SJSA1 (cell line): ENCODE results near the gene PADI1. TPM values are rescaled to one million over a fixed set of nuclear protein-coding genes. Genes with fewer than 3 reads are reported as not detected.
"Not testable (repeated sequence)": the region's sequence is repeated elsewhere in the genome, so short reads cannot be mapped to it uniquely, and the experiment has no call there.

Source experiments
- DNase-seq, 2 experiments: peaks; one replicate each; pipeline ENCODE4 v3.0.0-alpha.2; 2015 to 2020; ENCODE audit warnings: low spot score in 2 of 2, low read depth in 1 of 2
- H3K27ac ChIP-seq: fragments of 250-450 bp; sonication (Bioruptor Pico); 2 replicates; pipeline ENCODE4 v1.5.1; 2020; ENCODE audit warnings: mild to moderate bottlenecking, moderate library complexity
- H3K27me3 ChIP-seq: fragments of 250-450 bp; sonication (Bioruptor Pico); replicated peaks from 2 replicates; pipeline ENCODE4 v1.5.1; 2020; ENCODE audit warnings: mild to moderate bottlenecking, moderate library complexity
- H3K36me3 ChIP-seq: fragments of 250-450 bp; sonication (Bioruptor Pico); 2 replicates; pipeline ENCODE4 v1.5.1; 2020; ENCODE audit warnings: mild to moderate bottlenecking
- H3K4me1 ChIP-seq: fragments of 250-450 bp; sonication (Bioruptor Pico); replicated peaks from 2 replicates; pipeline ENCODE4 v1.6.1; 2021; ENCODE audit warnings: mild to moderate bottlenecking
- H3K4me3 ChIP-seq: fragments of 250-450 bp; sonication (Bioruptor Pico); 2 replicates; pipeline ENCODE4 v1.5.1; 2020; ENCODE audit warnings: mild to moderate bottlenecking
- H3K9me3 ChIP-seq: fragments of 250-450 bp; sonication (Bioruptor Pico); replicated peaks from 2 replicates; pipeline ENCODE4 v1.5.1; 2020; ENCODE audit warnings: mild to moderate bottlenecking
- total RNA-seq: library from RNA; depleted of rRNA; stranded (reverse); fragments of >200 nt; shearing (Covaris generic); gene quantifications from 2 replicates; pipeline ENCODE4 v1.2.3, GENCODE V29; 2014

The PADI1 gene
- total RNA-seq, 1 experiment from 2014 or later: 1.5 TPM

- Histone ChIP-seq H3K27ac (no peak overlapping the region), H3K4me1 (peaks cover 34% of the 10 kb centered on the region), H3K36me3 (no peaks in the 10 kb centered on the region), H3K27me3 (no peaks in the 10 kb centered on the region), H3K4me3 (no peak overlapping the region), H3K9me3 (no peaks in the 10 kb centered on the region; the same call in 1 of the 2 replicates)
- DNase-seq: peak; percentile 76 to 82
These were observed 34.5 kb downstream of the PADI1 start for GRCh38 chr1:17239420-17239819.

- not testable (repeated sequence) for H3K9me3 ChIP-seq, DNase-seq, H3K27ac ChIP-seq, H3K36me3 ChIP-seq, H3K27me3 ChIP-seq, H3K4me3 ChIP-seq
- H3K4me1 ChIP-seq: peaks cover 28% of the 10 kb centered on the region
These were observed 36.3 kb downstream of the PADI1 start for GRCh38 chr1:17241011-17241779.

GRCh38 chr1:17241780-17242074, 36.8 kb downstream of the PADI1 start:
- H3K27me3 ChIP-seq, H3K36me3 ChIP-seq, DNase-seq, H3K27ac ChIP-seq, H3K4me3 ChIP-seq, H3K9me3 ChIP-seq: not testable (repeated sequence)
- peaks cover 23% of the 10 kb centered on the region for H3K4me1 ChIP-seq

GRCh38 chr1:17243274-17243673, 38.3 kb downstream of the PADI1 start:
- no peak overlapping the region for H3K4me3 ChIP-seq
- H3K4me1 ChIP-seq: peaks cover 12% of the 10 kb centered on the region
- H3K36me3 ChIP-seq: no peaks in the 10 kb centered on the region
- no peaks in the 10 kb centered on the region for H3K27me3 ChIP-seq
- H3K27ac ChIP-seq: no peak overlapping the region
- DNase-seq: no peak
- no peaks in the 10 kb centered on the region; the same call in 1 of the 2 replicates for H3K9me3 ChIP-seq

GRCh38 chr1:17244821-17245740, 40.2 kb downstream of the PADI1 start:
- Histone ChIP-seq H3K4me1 (peaks cover 9% of the 10 kb centered on the region), H3K36me3 (no peaks in the 10 kb centered on the region), H3K27ac (no peak overlapping the region), H3K9me3 (no peaks in the 10 kb centered on the region; the same call in 1 of the 2 replicates), H3K27me3 (no peaks in the 10 kb centered on the region), H3K4me3 (no peak overlapping the region)
- no peak for DNase-seq

- DNase-seq: no peak
- no peak overlapping the region for H3K27ac ChIP-seq
- no peaks in the 10 kb centered on the region for H3K36me3 ChIP-seq
- H3K27me3 ChIP-seq: no peaks in the 10 kb centered on the region
- no peak overlapping the region for H3K4me3 ChIP-seq
- peaks cover 16% of the 10 kb centered on the region for H3K4me1 ChIP-seq
- H3K9me3 ChIP-seq: no peaks in the 10 kb centered on the region
These were observed 40.9 kb downstream of the PADI1 start for GRCh38 chr1:17245816-17246325.

- no peak for DNase-seq
- Histone ChIP-seq H3K27ac (no peak overlapping the region), H3K9me3 (no peaks in the 10 kb centered on the region), H3K27me3 (no peaks in the 10 kb centered on the region), H3K4me3 (no peak overlapping the region), H3K4me1 (peaks cover 27% of the 10 kb centered on the region), H3K36me3 (no peaks in the 10 kb centered on the region)
These were observed 42.0 kb downstream of the PADI1 start for GRCh38 chr1:17246971-17247370.

- Histone ChIP-seq H3K9me3 (no peaks in the 10 kb centered on the region), H3K27ac (no peak within 1 kb of the TSS), H3K27me3 (no peaks in the 10 kb centered on the region), H3K4me1 (peaks cover 29% of the 10 kb centered on the region), H3K36me3 (no peaks in the 10 kb centered on the region), H3K4me3 (no peak within 1 kb of the TSS)
- DNase-seq: no peak
These were observed 43.9 kb downstream of the PADI1 start, which contains the start of gene PADI3 for GRCh38 chr1:17248781-17249180. PADI3 (plus strand) TSS chr1:17249098; CDS start chr1:17249138, 40 bp downstream.

GRCh38 chr1:17250601-17251000, 45.7 kb downstream of the PADI1 start:
- Histone ChIP-seq H3K4me3 (no peak overlapping the region), H3K27ac (no peak overlapping the region), H3K27me3 (no peaks in the 10 kb centered on the region), H3K36me3 (no peaks in the 10 kb centered on the region), H3K9me3 (no peaks in the 10 kb centered on the region), H3K4me1 (peaks cover 24% of the 10 kb centered on the region)
- no peak for DNase-seq

GRCh38 chr1:17251246-17251645, 46.3 kb downstream of the PADI1 start:
- Histone ChIP-seq H3K27me3 (no peaks in the 10 kb centered on the region), H3K9me3 (no peaks in the 10 kb centered on the region), H3K4me3 (no peak overlapping the region), H3K27ac (peak overlapping the region; percentile 14; the same call in 1 of the 2 replicates), H3K36me3 (no peaks in the 10 kb centered on the region), H3K4me1 (peaks cover 19% of the 10 kb centered on the region)
- no peak for DNase-seq

GRCh38 chr1:17251701-17252376, 46.9 kb downstream of the PADI1 start:
- H3K27ac ChIP-seq: peak overlapping the region; percentile 14; the same call in 1 of the 2 replicates
- no peak overlapping the region for H3K4me3 ChIP-seq
- H3K36me3 ChIP-seq: no peaks in the 10 kb centered on the region
- H3K27me3 ChIP-seq: no peaks in the 10 kb centered on the region
- DNase-seq: peak in 1 of 2 experiments; percentile 57
- no peaks in the 10 kb centered on the region for H3K9me3 ChIP-seq
- H3K4me1 ChIP-seq: peaks cover 19% of the 10 kb centered on the region

GRCh38 chr1:17255336-17255735, 50.4 kb downstream of the PADI1 start:
- Histone ChIP-seq H3K4me1 (peaks cover 43% of the 10 kb centered on the region), H3K4me3 (no peak overlapping the region), H3K27me3 (no peaks in the 10 kb centered on the region), H3K36me3 (no peaks in the 10 kb centered on the region), H3K9me3 (no peaks in the 10 kb centered on the region), H3K27ac (no peak overlapping the region)
- DNase-seq: no peak

- peak overlapping the region; percentile 71; the same call in 1 of the 2 replicates for H3K27ac ChIP-seq
- no peak for DNase-seq
These were observed 53.3 kb downstream of the PADI1 start for GRCh38 chr1:17258116-17258757.

More at GRCh38 chr1:17258116-17258757, 53.3 kb downstream of the PADI1 start:
- H3K4me3 ChIP-seq: no peak overlapping the region
- H3K27me3 ChIP-seq: no peaks in the 10 kb centered on the region
- H3K36me3 ChIP-seq: no peaks in the 10 kb centered on the region
- H3K9me3 ChIP-seq: no peaks in the 10 kb centered on the region
- peaks cover 35% of the 10 kb centered on the region for H3K4me1 ChIP-seq
